WTC11 (cell line): ENCODE results near the gene ADM. TPM values are rescaled to one million over a fixed set of nuclear protein-coding genes. Genes with fewer than 3 reads are reported as not detected.
"Not testable (repeated sequence)": the region's sequence is repeated elsewhere in the genome, so short reads cannot be mapped to it uniquely, and the experiment has no call there.

ENCODE experiments used
- ATAC-seq: fragments of 200-7000 bp; cut with Tn5 transposase; 2 replicates; pipeline ENCODE4 v1.10.0; 2021; ENCODE audit warnings: mild to moderate bottlenecking, moderate library complexity
- CTCF ChIA-PET: fragments of 300-600 bp; sonication (Branson Sonifier 250); formaldehyde crosslinking; loops from one replicate; lab custom pipeline; 2021; ENCODE audit warnings: antibody characterized with exemption; lab: Charles Lee
- POLR2A ChIA-PET: fragments of 350-600 bp; sonication (Branson Sonifier 250); formaldehyde crosslinking; loops from one replicate; lab custom pipeline; 2021; ENCODE audit warnings: antibody characterized with exemption; lab: Charles Lee
- DNase-seq: peaks from one replicate; pipeline ENCODE4 v3.0.0; 2021; ENCODE audit warnings: low spot score
- H3K27ac Mint-ChIP-seq: 2 replicates; pipeline ENCODE4 v1.8.0; 2021; ENCODE audit warnings: mixed read lengths
- H3K27me3 Mint-ChIP-seq: 2 replicates; pipeline ENCODE4 v1.8.0; 2021; ENCODE audit warnings: low read depth, mild to moderate bottlenecking, moderate library complexity, mixed read lengths
- H3K36me3 Mint-ChIP-seq: 2 replicates; pipeline ENCODE4 v1.8.0; 2021; ENCODE audit warnings: mixed read lengths
- H3K4me1 Mint-ChIP-seq: 2 replicates; pipeline ENCODE4 v1.8.0; 2022; ENCODE audit warnings: mixed read lengths
- H3K4me3 Mint-ChIP-seq: 2 replicates; pipeline ENCODE4 v1.8.0; 2021; ENCODE audit warnings: mild to moderate bottlenecking, moderate library complexity, mixed read lengths
- H3K9me3 Mint-ChIP-seq: 2 replicates; pipeline ENCODE4 v1.8.0; 2021; ENCODE audit warnings: mixed read lengths
- ATF1 ChIP-seq: sonication (generic); formaldehyde crosslinking; IDR thresholded peaks from 2 replicates; pipeline ENCODE4 v1.8.1; 2023; ENCODE audit warnings: mild to moderate bottlenecking, moderate library complexity, missing genetic modification reagents
- ATF3 ChIP-seq: sonication (generic); formaldehyde crosslinking; conservative IDR thresholded peaks from 2 replicates; pipeline ENCODE4 v1.8.1; 2022; ENCODE audit warnings: mild to moderate bottlenecking, missing genetic modification reagents
- CREM ChIP-seq: sonication (generic); formaldehyde crosslinking; IDR thresholded peaks from 2 replicates; pipeline ENCODE4 v1.8.1; 2022; ENCODE audit warnings: mild to moderate bottlenecking, missing genetic modification reagents, moderate library complexity
- CTCF ChIP-seq: fragments of 200-600 bp; IDR thresholded peaks from 2 replicates; pipeline ENCODE4 v1.8.0; 2022; ENCODE audit warnings: antibody characterized with exemption
- E2F1 ChIP-seq: sonication (generic); formaldehyde crosslinking; IDR thresholded peaks from 2 replicates; pipeline ENCODE4 v1.8.0; 2022; ENCODE audit warnings: mild to moderate bottlenecking, missing genetic modification reagents
- E2F5 ChIP-seq: sonication (generic); formaldehyde crosslinking; IDR thresholded peaks from 2 replicates; pipeline ENCODE4 v1.8.1; 2022; ENCODE audit warnings: mild to moderate bottlenecking, moderate library complexity, missing genetic modification reagents
- FOXK1 ChIP-seq: sonication (generic); formaldehyde crosslinking; IDR thresholded peaks from 2 replicates; pipeline ENCODE4 v1.8.0; 2022; ENCODE audit warnings: mild to moderate bottlenecking, moderate library complexity, missing genetic modification reagents
- GTF2I ChIP-seq: fragments of 250-450 bp; sonication (Bioruptor Pico); conservative IDR thresholded peaks from 2 replicates; pipeline ENCODE4 v1.4.0; 2021; ENCODE audit warnings: mild to moderate bottlenecking
- HMGXB4 ChIP-seq: sonication (generic); formaldehyde crosslinking; IDR thresholded peaks from 2 replicates; pipeline ENCODE4 v1.8.1; 2023; ENCODE audit warnings: mild to moderate bottlenecking, moderate library complexity, missing genetic modification reagents
- IRF2 ChIP-seq: sonication (generic); formaldehyde crosslinking; IDR thresholded peaks from 2 replicates; pipeline ENCODE4 v1.8.0; 2022; ENCODE audit warnings: low read depth, missing genetic modification reagents, borderline replicate concordance
- NFYB ChIP-seq: sonication (generic); formaldehyde crosslinking; conservative IDR thresholded peaks from 2 replicates; pipeline ENCODE4 v1.8.0; 2022; ENCODE audit warnings: low read depth, missing genetic modification reagents
- RELA ChIP-seq: sonication (generic); formaldehyde crosslinking; IDR thresholded peaks from 2 replicates; pipeline ENCODE4 v1.8.1; 2022; ENCODE audit warnings: missing genetic modification reagents, mild to moderate bottlenecking, borderline replicate concordance
- SOX15 ChIP-seq: fragments of 250-450 bp; sonication (Bioruptor Pico); IDR thresholded peaks from 2 replicates; pipeline ENCODE4 v1.9.0; 2021; ENCODE audit warnings: mild to moderate bottlenecking
- STAT6 ChIP-seq: sonication (generic); formaldehyde crosslinking; conservative IDR thresholded peaks from 2 replicates; pipeline ENCODE4 v1.8.1; 2023; ENCODE audit warnings: mild to moderate bottlenecking, low read depth, missing genetic modification reagents, moderate library complexity
- ZBTB43 ChIP-seq: sonication (generic); formaldehyde crosslinking; IDR thresholded peaks from 2 replicates; pipeline ENCODE4 v1.8.1; 2023; ENCODE audit warnings: mild to moderate bottlenecking, missing genetic modification reagents
- ZNF263 ChIP-seq: sonication (generic); formaldehyde crosslinking; IDR thresholded peaks from 2 replicates; pipeline ENCODE4 v1.8.1; 2022; ENCODE audit warnings: low read depth, mild to moderate bottlenecking, moderate library complexity, missing genetic modification reagents
- ZNF425 ChIP-seq: fragments of 250-450 bp; sonication (Bioruptor Pico); conservative IDR thresholded peaks from 2 replicates; pipeline ENCODE4 v1.9.0; 2021; ENCODE audit warnings: mild to moderate bottlenecking
- ZSCAN18 ChIP-seq: fragments of 250-450 bp; sonication (Bioruptor Pico); IDR thresholded peaks from 2 replicates; pipeline ENCODE4 v2.1.2; 2022; ENCODE audit warnings: mild to moderate bottlenecking, moderate library complexity
- total RNA-seq: library from RNA; stranded (reverse); gene quantifications from 3 replicates; pipeline ENCODE4 v1.2.3, GENCODE V29; 2021

ADM gene
- total RNA-seq, 1 experiment from 2014 or later: 18.7 TPM

GRCh38 chr11:10263929-10264328 is 40.9 kb upstream of the ADM start (continued):
- TF ChIP-seq ATF1 (no peak), ZBTB43 (no peak), SOX15 (no peak), ZNF425 (CRISPR knock-in tag) (no peak), IRF2 (CRISPR knock-in tag) (no peak), RELA (CRISPR knock-in tag) (no peak)

GRCh38 chr11:10264716-10265115 is 40.2 kb upstream of the ADM start:
- POLR2A ChIA-PET, H3K27me3 Mint-ChIP-seq: not testable (repeated sequence)

GRCh38 chr11:10265936-10266335 is 38.9 kb upstream of the ADM start:
- ATAC-seq (no peak), DNase-seq (no peak)
- Mint-ChIP-seq H3K27me3 (no peaks in the 10 kb centered on the region), H3K9me3 (peaks cover 7% of the 10 kb centered on the region), H3K27ac (peak overlapping the region; percentile 25; the same call in 1 of the 2 replicates), H3K36me3 (peaks cover 5% of the 10 kb centered on the region), H3K4me3 (no peak overlapping the region), H3K4me1 (peaks cover 8% of the 10 kb centered on the region)
- ChIA-PET CTCF (no interaction called here), POLR2A (no interaction called here)
- TF ChIP-seq NFYB: no peak
- TF ChIP-seq STAT6 (CRISPR knock-in tag): no peak
- no peak for TF ChIP-seq FOXK1 (CRISPR knock-in tag)
- TF ChIP-seq E2F1 (CRISPR knock-in tag): no peak
- TF ChIP-seq HMGXB4 (CRISPR knock-in tag): no peak
- no peak for TF ChIP-seq E2F5 (CRISPR knock-in tag)
- TF ChIP-seq CREM (CRISPR knock-in tag): no peak
- no peak for TF ChIP-seq CTCF
- no peak for TF ChIP-seq ZSCAN18 (CRISPR knock-in tag)
- no peak for TF ChIP-seq ATF3 (CRISPR knock-in tag)
- TF ChIP-seq GTF2I (CRISPR knock-in tag): no peak
- no peak for TF ChIP-seq ZNF263 (CRISPR knock-in tag)

More at GRCh38 chr11:10264716-10265115, 40.2 kb upstream of the ADM start:
- CTCF ChIA-PET: interaction anchor here (0.5 to 0.6 kb wide), 2 partner anchors 14 to 1654 kb away, joined by 4 to 7 read pairs; no protein-coding TSS in a partner anchor
- not testable (repeated sequence) for H3K4me3 Mint-ChIP-seq, H3K36me3 Mint-ChIP-seq, DNase-seq, H3K4me1 Mint-ChIP-seq, H3K27ac Mint-ChIP-seq, H3K9me3 Mint-ChIP-seq, ATAC-seq
